GOT3 (cell line): ENCODE data around the gene RASGRP2.
A peak's percentile ranks its signal among the peaks of the same experiment; 100 is the strongest.

Source experiments
- DNase-seq: peaks from one replicate; lab custom pipeline; 2025; ENCODE audit warnings: mixed read lengths; lab: John Stamatoyannopoulos, UW

Gene RASGRP2

GRCh38 chr11:64743591-64744543 lies at the start of gene RASGRP2:
TSS of gene RASGRP2 (minus strand) at chr11:64744142. CDS start at chr11:64742866, 1,276 bp downstream.
- no peak for DNase-seq

DNA sequence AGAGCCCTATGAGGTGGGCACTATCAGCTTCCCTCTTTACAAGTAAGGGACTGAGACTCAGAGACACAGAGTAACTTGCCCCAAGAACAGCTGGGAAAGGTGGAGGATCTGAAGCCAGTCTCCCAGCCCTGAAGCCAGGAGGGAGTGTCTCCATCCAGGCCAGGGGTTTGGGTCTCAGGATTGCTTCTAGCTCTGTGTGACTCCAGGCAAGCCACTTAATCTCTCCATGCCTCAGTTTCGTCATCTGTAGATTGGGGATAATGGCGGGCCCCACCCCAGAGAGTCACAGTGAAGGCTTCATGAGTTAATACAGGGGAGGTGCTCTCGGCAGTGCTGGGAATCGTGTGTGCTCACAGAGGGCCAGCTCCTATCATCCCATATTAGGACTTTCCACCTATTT lies 48.5 kb upstream of the RASGRP2 start:
- DNase-seq, result no peak

DNA sequence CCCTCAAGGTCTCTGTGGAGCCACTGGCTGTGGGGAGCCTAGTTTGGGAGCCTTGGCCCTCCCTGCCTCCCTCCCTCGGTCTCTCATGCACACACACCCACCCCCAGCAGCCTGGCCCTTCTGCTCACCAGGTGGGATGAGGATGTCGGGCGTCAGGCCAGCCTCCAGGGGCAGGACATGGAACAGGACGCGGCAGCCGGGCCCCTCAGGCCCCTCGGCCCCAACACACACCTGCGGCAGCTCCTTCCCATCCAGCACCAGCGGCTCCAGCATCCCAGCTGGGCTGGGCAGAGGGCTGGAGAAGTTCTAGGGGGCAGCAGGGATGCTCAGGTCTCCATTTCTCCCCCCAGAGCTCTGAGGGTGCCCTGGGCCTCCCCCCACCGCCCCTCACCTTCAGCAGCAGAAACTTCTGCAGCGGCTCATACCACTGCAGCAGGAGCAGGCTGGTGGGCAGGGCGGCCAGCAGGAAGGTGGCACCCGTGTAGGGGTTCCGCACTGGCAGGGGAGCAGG lies 47.9 kb upstream of the RASGRP2 start:
- DNase-seq, result no peak

DNA sequence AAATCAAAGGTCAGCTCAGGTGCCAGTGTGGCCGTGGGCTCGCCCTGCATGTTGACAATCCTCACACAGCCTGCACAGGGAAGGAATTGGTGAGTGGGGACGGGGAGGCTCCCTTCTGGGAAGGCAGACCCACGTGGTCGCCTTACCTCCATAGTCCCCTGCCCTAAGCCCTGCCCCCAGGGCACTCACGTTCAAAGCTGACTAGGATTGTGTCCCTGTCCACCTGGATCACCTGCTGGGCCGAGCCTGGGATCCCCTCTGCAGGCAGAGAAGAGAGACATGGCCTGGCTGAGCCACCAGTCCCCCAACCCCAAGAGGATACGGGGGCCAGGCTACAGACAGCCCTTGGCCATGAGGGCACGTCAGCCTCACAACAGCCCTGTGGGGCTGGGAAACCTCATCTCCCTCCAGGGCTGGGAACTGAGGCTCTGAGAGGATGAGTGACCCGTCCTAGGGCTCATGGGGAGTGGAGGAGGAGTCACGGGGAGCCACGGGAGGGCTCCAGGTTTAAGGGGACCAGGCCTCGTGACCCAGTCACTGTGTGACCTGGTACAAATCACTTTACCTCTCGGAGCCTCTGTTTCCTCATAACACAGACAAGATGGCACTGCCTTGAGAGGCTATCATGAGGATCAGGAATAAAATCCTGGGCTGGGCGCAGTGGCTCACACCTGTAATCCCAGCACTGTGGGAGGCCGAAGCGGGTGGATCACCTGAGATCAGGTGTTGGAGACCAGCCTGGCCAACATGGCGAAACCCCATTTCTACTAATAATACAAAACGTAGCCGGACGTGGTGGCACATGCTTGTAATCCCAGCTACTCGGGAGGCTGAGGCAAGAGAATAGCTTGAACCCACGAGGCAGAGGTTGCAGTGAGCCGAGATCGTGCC lies 46.5 kb upstream of the RASGRP2 start:
- no peak for DNase-seq

- DNase-seq, result no peak
These were observed 45.6 kb upstream of the RASGRP2 start for GRCh38 chr11:64789331-64790204.

- DNase-seq, result no peak
These were observed 44.6 kb upstream of the RASGRP2 start for GRCh38 chr11:64788321-64789215.

- DNase-seq, result no peak
These were observed 43.8 kb upstream of the RASGRP2 start for GRCh38 chr11:64787526-64788320.

DNA sequence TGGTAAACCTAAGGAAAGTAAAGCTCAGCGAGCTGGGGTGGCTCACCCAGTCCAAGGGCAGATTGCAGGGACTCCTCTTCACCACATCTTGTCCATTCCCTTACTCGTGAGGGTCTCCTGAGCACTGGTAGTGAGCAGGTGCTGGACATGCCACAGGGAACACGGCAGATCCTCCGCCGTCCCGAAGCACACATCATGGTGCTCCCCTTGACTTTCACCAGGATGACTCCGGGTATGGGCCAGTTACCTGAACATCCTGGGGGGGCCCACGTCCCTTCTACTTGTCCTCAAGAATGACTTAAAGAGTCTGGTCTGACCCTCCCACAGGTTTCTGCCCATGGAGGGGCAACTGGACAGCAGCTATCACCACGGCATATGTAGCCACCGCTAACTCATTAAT lies 42.4 kb upstream of the RASGRP2 start:
- no peak for DNase-seq

GRCh38 chr11:64784813-64785581 lies 41.1 kb upstream of the RASGRP2 start:
- DNase-seq, result no peak

DNA sequence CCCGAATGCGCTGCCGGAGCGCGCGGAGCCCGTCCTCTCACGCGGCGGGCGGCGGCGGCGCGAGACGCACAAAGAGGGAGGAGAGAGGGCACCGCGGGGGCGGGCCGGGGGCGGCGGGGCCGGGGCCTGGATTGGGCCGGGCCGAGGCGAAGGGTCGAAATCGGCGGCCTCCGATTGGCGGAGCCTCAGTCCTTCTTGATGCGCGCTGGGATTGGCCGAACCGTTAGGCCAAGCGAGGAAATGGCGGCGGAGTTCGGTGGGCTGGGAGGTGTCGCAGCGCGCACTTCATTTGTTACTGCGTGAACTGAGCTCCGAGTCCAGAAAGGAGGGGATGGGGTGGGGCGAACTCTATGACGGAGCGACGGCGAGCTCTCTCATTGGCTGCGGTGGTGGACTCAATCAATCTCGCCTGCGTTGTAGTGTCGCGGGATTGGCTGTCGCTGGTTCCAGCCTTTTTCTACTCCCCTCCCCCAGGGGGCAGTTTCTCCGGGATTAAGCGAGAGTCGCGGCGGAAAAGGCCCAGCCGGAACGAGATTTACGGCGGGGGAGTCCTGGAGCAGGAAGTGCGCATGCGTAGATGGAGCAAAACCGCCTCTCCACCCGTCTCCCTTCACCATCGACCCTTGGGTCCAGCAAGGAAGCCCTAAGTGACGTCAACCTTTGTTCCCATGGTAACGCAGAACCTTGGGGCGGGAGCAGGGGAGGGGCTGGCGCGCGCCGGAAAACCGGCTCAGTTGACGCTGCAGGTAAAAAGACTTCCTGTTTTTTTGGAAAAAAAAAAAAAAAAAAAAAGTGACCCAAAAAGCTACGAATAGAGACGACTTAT lies 34.7 kb upstream of the RASGRP2 start, which contains the start of gene SF1:
Gene SF1 (minus strand): TSS at position 70 of the 826 bp plus-strand sequence. CDS start 150 bp downstream, outside the sequence.
- peak; percentile 94 for DNase-seq

DNA sequence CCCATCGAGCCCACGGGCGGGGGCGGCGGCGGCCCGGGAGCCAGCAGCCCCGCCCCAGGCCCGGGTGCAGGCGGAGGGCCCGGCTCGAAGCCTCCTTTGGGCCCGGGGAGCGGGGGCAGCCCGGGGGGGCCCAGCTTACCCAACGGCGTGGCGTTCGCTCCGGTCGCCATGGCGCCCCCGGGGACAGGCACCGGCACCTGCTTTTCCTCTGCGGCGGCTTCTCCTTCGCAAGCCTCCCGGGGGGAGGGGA lies 34.2 kb upstream of the RASGRP2 start:
- no peak for DNase-seq

GRCh38 chr11:64777449-64778222 lies 33.7 kb upstream of the RASGRP2 start:
- no peak for DNase-seq

- no peak for DNase-seq
These were observed 32.9 kb upstream of the RASGRP2 start for GRCh38 chr11:64776875-64777274.

GRCh38 chr11:64776425-64776824 lies 32.5 kb upstream of the RASGRP2 start:
- no peak for DNase-seq

DNA sequence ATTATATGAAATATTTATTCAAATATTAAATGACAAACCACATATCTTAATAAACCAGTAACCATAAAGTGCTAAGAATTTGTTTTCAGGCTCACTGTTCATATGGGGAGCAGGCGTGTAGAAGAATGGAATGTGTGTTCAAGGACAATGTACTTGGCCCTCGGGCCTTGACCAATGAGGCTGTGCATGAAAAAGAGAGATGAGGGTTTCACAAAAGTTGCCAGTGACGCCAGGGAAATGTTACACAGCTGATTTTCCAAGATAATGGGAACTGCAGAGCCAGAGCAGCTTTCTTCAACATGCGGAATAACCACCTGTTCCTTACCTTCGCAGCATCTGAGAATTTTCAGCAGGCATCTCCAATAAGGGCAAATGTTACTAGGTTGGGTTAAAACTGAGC lies 30.2 kb upstream of the RASGRP2 start:
- DNase-seq, result no peak

DNA sequence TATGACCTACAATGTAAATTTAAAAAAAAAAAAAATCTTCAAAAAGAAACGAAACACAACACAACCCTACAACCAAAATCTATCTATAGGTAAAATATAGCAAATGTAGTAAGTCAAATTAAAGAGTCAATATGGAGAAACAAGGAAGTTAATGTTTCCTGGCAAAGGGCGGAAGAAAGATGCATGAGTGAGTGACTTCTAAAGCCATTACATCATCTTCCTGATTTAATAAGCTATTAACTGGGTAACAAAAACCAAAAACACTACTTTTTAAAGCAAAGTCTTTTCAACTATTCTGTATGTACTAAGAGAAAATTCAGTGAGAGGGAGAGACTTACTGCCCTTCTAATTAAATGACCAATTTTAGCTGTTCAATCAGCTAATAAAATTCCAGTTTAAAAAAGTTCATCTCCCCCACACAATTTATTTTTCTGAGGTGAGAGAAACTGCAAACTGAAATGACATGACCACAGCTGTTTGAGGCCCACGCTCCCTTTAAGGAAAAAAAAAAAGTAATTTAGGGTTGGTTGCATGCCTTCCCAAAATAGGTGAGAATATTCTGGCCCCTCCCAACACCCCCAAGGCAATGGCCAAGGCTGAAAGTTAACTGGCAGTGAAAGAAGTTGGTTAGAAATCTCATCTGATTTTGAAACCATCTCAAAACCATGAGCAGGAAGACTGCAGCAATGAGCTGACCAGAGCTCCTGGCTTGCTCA lies 28.5 kb upstream of the RASGRP2 start:
- no peak for DNase-seq

GRCh38 chr11:64771861-64772260 lies 27.9 kb upstream of the RASGRP2 start:
- no peak for DNase-seq
